Mesenchymal stem cell (in vitro differentiated cells and primary cell): ENCODE results near the gene LYG1.
"Not testable (repeated sequence)": the region's sequence is repeated elsewhere in the genome, so short reads cannot be mapped to it uniquely, and the experiment has no call there.

Experiments
- DNase-seq: peaks from one replicate; pipeline ENCODE4 v3.0.0-alpha.2; 2013
- H2AFZ ChIP-seq: one replicate; pipeline ENCODE4 v1.6.1; 2013; ENCODE audit warnings: low read depth, mild to moderate bottlenecking, control low read depth, inconsistent platforms, low read length, moderate library complexity
- H2AK5ac ChIP-seq: 2 replicates; pipeline ENCODE4 v1.6.1; 2013; ENCODE audit warnings: low read length, moderate library complexity, mild to moderate bottlenecking, inconsistent platforms; ENCODE audit not compliant: severe bottlenecking
- H2BK120ac ChIP-seq: one replicate; pipeline ENCODE4 v1.6.1; 2013; ENCODE audit warnings: low read depth, mild to moderate bottlenecking, inconsistent platforms, low read length, moderate library complexity
- H2BK12ac ChIP-seq, 2 experiments: one replicate each; pipeline ENCODE4 v1.6.1; 2013; ENCODE audit warnings: inconsistent platforms in 2 of 2, low read length in 2 of 2, mild to moderate bottlenecking in 2 of 2, moderate library complexity in 2 of 2, control low read depth in 1 of 2
- H2BK15ac ChIP-seq: one replicate; pipeline ENCODE4 v1.6.1; 2013; ENCODE audit warnings: mild to moderate bottlenecking, low read depth, inconsistent platforms; ENCODE audit not compliant: poor library complexity, severe bottlenecking
- H2BK5ac ChIP-seq: 2 replicates; pipeline ENCODE4 v1.6.1; 2013; ENCODE audit warnings: low read depth, mild to moderate bottlenecking, low read length, control low read depth, inconsistent platforms; ENCODE audit not compliant: poor library complexity, severe bottlenecking
- H3K14ac ChIP-seq, 2 experiments: one replicate each; pipeline ENCODE4 v1.6.1; 2013; ENCODE audit warnings: inconsistent platforms in 2 of 2, low read length in 2 of 2, control low read depth in 1 of 2, mild to moderate bottlenecking in 1 of 2, moderate library complexity in 1 of 2
- H3K18ac ChIP-seq, 2 experiments: one replicate each; pipeline ENCODE4 v1.6.1; 2013; ENCODE audit warnings: inconsistent platforms in 2 of 2, low read length in 2 of 2, control low read depth in 1 of 2, low read depth in 1 of 2, mild to moderate bottlenecking in 1 of 2
- H3K23ac ChIP-seq, 2 experiments: one replicate each; pipeline ENCODE4 v1.6.1; 2013; ENCODE audit warnings: inconsistent platforms in 2 of 2, low read length in 2 of 2, mild to moderate bottlenecking in 2 of 2, moderate library complexity in 2 of 2, control low read depth in 1 of 2
- H3K27ac ChIP-seq: 2 replicates; pipeline ENCODE4 v1.5.1; 2013; ENCODE audit warnings: mild to moderate bottlenecking, moderate library complexity, low read length, control low read depth, inconsistent platforms; ENCODE audit not compliant: poor library complexity, severe bottlenecking
- H3K27me3 ChIP-seq, 2 experiments: 2 replicates each; pipeline versions ENCODE4 v1.6.1 to v1.7.0; 2013; ENCODE audit warnings: low read length in 2 of 2, mild to moderate bottlenecking in 2 of 2, moderate library complexity in 2 of 2, control low read depth in 1 of 2, inconsistent platforms in 1 of 2; ENCODE audit not compliant: control insufficient read depth in 1 of 2, insufficient read depth in 1 of 2
- H3K36me3 ChIP-seq, 2 experiments: 2 replicates each; pipeline versions ENCODE4 v1.6.1 to v1.7.0; 2013; ENCODE audit warnings: low read length in 2 of 2, control low read depth in 1 of 2, inconsistent platforms in 1 of 2, low read depth in 1 of 2, mild to moderate bottlenecking in 1 of 2; ENCODE audit not compliant: insufficient read depth in 2 of 2, control insufficient read depth in 1 of 2
- H3K4ac ChIP-seq, 2 experiments: one replicate each; pipeline ENCODE4 v1.6.1; 2013; ENCODE audit warnings: inconsistent platforms in 2 of 2, low read length in 2 of 2, mild to moderate bottlenecking in 2 of 2, moderate library complexity in 2 of 2, control low read depth in 1 of 2, low read depth in 1 of 2
- H3K4me1 ChIP-seq: 2 replicates; pipeline ENCODE4 v1.6.1; 2013; ENCODE audit warnings: low read depth, low read length, control low read depth; ENCODE audit not compliant: control insufficient read depth, insufficient read depth
- H3K4me2 ChIP-seq: 2 replicates; pipeline ENCODE4 v1.6.1; 2013; ENCODE audit warnings: low read length, mild to moderate bottlenecking, inconsistent platforms; ENCODE audit not compliant: poor library complexity, severe bottlenecking
- H3K4me3 ChIP-seq, 2 experiments: 2 replicates each; pipeline versions ENCODE4 v1.5.1 to v1.7.0; 2013; ENCODE audit warnings: low read length in 2 of 2, mild to moderate bottlenecking in 2 of 2, control low read depth in 1 of 2, low read depth in 1 of 2; ENCODE audit not compliant: insufficient read depth in 1 of 2
- H3K79me1 ChIP-seq: replicated peaks from 2 replicates; pipeline ENCODE4 v1.6.1; 2013; ENCODE audit warnings: mild to moderate bottlenecking, control low read depth, low read length, inconsistent platforms; ENCODE audit not compliant: poor library complexity, severe bottlenecking
- H3K9ac ChIP-seq: 2 replicates; pipeline ENCODE4 v1.7.0; 2013; ENCODE audit warnings: mild to moderate bottlenecking, low read length, moderate library complexity
- H3K9me3 ChIP-seq: 2 replicates; pipeline ENCODE4 v1.7.0; 2013; ENCODE audit warnings: mild to moderate bottlenecking, low read length; ENCODE audit not compliant: control insufficient read depth
- H4K8ac ChIP-seq: one replicate; pipeline ENCODE4 v1.6.1; 2013; ENCODE audit warnings: inconsistent platforms, mild to moderate bottlenecking, low read length, moderate library complexity
- H4K91ac ChIP-seq: one replicate; pipeline ENCODE4 v1.6.1; 2013; ENCODE audit warnings: mild to moderate bottlenecking, low read length, inconsistent platforms
- WGBS: methylation state at CpG from one replicate; pipeline ENCODE4 v1.1.7; 2013; ENCODE audit warnings: mixed read lengths; 5-methylcytosine and 5-hydroxymethylcytosine counted together

The LYG1 gene

DNA sequence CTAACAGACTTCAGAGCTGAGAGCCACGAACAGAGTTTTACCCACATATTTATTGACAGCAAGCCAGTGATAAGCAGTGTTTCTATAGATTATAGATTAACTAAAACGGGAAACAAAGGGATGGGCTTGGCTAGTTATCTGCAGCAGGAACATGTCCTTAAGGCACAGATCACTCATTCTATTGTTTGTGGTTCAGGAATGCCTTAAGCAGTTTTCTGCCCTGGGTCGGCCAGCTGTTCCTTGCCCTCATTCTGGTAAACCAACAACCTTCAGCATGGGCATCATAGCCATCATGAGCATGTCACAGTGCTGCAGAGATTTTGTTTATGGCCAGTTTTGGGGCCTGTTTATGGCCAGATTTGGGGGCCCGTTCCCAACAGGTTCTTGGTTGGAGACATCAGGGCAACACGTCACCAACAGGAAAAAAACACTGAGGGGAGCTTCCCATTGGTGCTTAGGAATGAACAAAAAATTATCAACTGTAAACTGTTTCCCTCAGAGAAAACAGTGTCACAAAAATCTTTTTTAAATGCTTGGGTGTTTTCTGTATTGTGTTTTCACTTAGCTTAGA, 22.7 kb downstream of the LYG1 start:
- not testable (repeated sequence) for H3K79me1 ChIP-seq, H4K91ac ChIP-seq, H3K18ac ChIP-seq, H2BK12ac ChIP-seq, H2AFZ ChIP-seq, H3K9me3 ChIP-seq, H3K4me2 ChIP-seq, DNase-seq, H3K36me3 ChIP-seq, H2BK120ac ChIP-seq, H4K8ac ChIP-seq, H2BK15ac ChIP-seq, H3K14ac ChIP-seq, H3K27me3 ChIP-seq, H3K4me1 ChIP-seq, H3K23ac ChIP-seq, H3K4ac ChIP-seq
- 92% methylated on average over 3 of the region's 5 CpGs for WGBS
- Histone ChIP-seq H2AK5ac (peak overlapping the region; percentile 100), H3K4me3 (peak overlapping the region in 1 of 2 experiments; percentile 60), H3K9ac (peak overlapping the region; percentile 37), H2BK5ac (peak overlapping the region; percentile 92), H3K27ac (peak overlapping the region; percentile 96)

DNA sequence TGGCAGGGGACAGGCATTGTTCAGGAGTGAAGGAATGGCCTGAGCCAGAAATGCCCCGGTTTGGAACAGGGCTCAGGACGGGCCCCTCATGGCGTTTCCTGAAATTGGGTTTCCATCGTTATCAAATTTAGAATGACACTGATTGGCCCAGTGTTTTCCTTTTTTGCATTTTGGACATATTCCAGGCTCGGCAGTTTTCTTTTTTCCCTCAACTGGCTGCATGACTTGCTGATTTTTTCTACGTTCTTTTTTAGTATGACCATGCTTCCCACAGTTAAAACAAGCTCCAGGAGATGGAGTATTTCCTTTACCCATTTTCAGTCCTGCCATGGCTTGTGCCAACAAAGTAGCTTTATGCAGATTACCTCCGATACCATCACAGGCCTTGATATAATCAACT, 25.1 kb downstream of the LYG1 start:
- H2AFZ ChIP-seq = no peak overlapping the region
- H3K4me2 ChIP-seq = no peak overlapping the region
- no peaks in the 10 kb centered on the region for H3K36me3 ChIP-seq
- H3K27ac ChIP-seq = no peak overlapping the region
- peak overlapping the region; percentile 65 for H2AK5ac ChIP-seq
- WGBS = 86% methylated on average over 7 of the region's 7 CpGs
- H2BK5ac ChIP-seq = no peak overlapping the region
- no peak overlapping the region for H2BK12ac ChIP-seq
- H2BK120ac ChIP-seq = no peak overlapping the region
- H3K27me3 ChIP-seq = no peaks in the 10 kb centered on the region
- H3K4me1 ChIP-seq = peaks cover 4% of the 10 kb centered on the region
- H3K79me1 ChIP-seq = no peaks in the 10 kb centered on the region
- no peak for DNase-seq
- no peak overlapping the region for H3K4me3 ChIP-seq
- no peak overlapping the region for H4K91ac ChIP-seq
- H3K18ac ChIP-seq = no peak overlapping the region
- no peak overlapping the region for H3K4ac ChIP-seq
- H3K14ac ChIP-seq = no peak overlapping the region
- H3K9ac ChIP-seq = no peak overlapping the region
- H4K8ac ChIP-seq = no peak overlapping the region
- peaks cover 7% of the 10 kb centered on the region for H3K9me3 ChIP-seq
- no peak overlapping the region for H2BK15ac ChIP-seq
- H3K23ac ChIP-seq = no peak overlapping the region

DNA sequence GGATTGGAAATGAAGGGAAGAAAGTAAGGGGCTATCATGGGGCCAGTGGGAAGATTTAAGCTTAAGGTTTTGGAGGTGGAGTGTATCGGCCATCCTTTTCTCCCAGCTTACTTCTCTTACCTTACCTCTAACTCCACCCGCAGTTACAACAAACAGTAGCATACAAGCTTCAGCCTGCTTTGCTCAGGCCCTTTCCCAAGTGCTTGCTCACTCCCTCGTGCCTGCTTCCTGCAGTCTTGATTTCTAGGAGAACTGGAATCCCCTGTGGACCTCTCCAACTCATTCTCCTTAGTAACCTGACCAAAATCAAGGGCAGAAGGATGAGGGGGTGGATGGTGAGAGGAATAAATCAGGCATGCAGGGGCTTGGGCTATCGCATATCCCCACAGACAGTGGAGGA, 39.8 kb downstream of the LYG1 start:
- H2BK120ac ChIP-seq = no peak overlapping the region
- no peaks in the 10 kb centered on the region for H3K36me3 ChIP-seq
- H3K23ac ChIP-seq = no peak overlapping the region
- H3K9me3 ChIP-seq = no peaks in the 10 kb centered on the region
- H3K14ac ChIP-seq = no peak overlapping the region
- no peaks in the 10 kb centered on the region for H3K27me3 ChIP-seq
- no peak overlapping the region for H3K4me3 ChIP-seq
- H3K18ac ChIP-seq = no peak overlapping the region
- H4K91ac ChIP-seq = no peak overlapping the region
- no peak overlapping the region for H3K27ac ChIP-seq
- H2BK5ac ChIP-seq = no peak overlapping the region
- H2AFZ ChIP-seq = no peak overlapping the region
- no peak overlapping the region for H4K8ac ChIP-seq
- H3K4me1 ChIP-seq = no peaks in the 10 kb centered on the region
- H3K4ac ChIP-seq = no peak overlapping the region
- DNase-seq = no peak
- H2BK15ac ChIP-seq = no peak overlapping the region
- no peak overlapping the region for H3K4me2 ChIP-seq
- no peak overlapping the region for H2BK12ac ChIP-seq
- H3K79me1 ChIP-seq = no peaks in the 10 kb centered on the region
- WGBS = 70% methylated on average over 3 of the region's 4 CpGs
- no peak overlapping the region for H3K9ac ChIP-seq
- H2AK5ac ChIP-seq = no peak overlapping the region

DNA sequence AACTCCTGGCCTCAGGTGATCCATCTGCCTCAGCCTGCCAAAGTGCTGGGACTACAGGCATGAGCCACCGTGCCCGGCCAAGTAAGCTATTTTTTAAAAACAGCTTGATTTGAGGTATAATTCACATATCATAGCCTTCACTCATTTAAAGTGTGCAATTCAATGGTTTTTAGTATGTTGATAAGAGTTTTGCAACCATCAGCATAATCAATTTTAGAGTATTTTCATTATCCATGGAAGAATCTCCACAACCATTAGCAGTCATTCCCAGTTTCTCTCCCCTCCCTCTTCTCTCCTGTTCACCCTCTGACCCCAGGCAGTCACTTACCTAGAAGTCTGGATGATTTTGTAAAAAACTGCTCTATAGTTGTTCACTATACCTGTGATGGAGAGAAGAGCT, 40.8 kb downstream of the LYG1 start:
- no peak overlapping the region for H2AK5ac ChIP-seq

More for the DNA sequence above, 40.8 kb downstream of the LYG1 start:
- no peak for DNase-seq
- H3K9ac ChIP-seq = no peak overlapping the region
- H4K91ac ChIP-seq = no peak overlapping the region
- WGBS = no CpG with 5 or more reads among the region's 2 CpGs
- no peak overlapping the region for H4K8ac ChIP-seq
- no peak overlapping the region for H2BK12ac ChIP-seq
- H3K14ac ChIP-seq = no peak overlapping the region
- H3K27ac ChIP-seq = no peak overlapping the region
- H3K18ac ChIP-seq = no peak overlapping the region
- no peak overlapping the region for H3K4me2 ChIP-seq
- no peak overlapping the region for H2BK5ac ChIP-seq
- no peaks in the 10 kb centered on the region for H3K9me3 ChIP-seq
- no peak overlapping the region for H2BK15ac ChIP-seq
- H3K36me3 ChIP-seq = no peaks in the 10 kb centered on the region
- H3K23ac ChIP-seq = no peak overlapping the region
- H3K4me1 ChIP-seq = no peaks in the 10 kb centered on the region
- no peaks in the 10 kb centered on the region for H3K79me1 ChIP-seq
- no peak overlapping the region for H3K4me3 ChIP-seq
- H2BK120ac ChIP-seq = no peak overlapping the region
- no peak overlapping the region for H2AFZ ChIP-seq
- no peaks in the 10 kb centered on the region for H3K27me3 ChIP-seq
- no peak overlapping the region for H3K4ac ChIP-seq
